Mesothelial cell of epicardium (in vitro differentiated cells): ENCODE measurements around the gene APBA3. TPM values are rescaled to one million over a fixed set of nuclear protein-coding genes. Genes with fewer than 3 reads are reported as not detected.

Experiments used
- DNase-seq, 2 experiments: peaks; one replicate each; pipeline ENCODE4 v3.0.0; 2021; ENCODE audit warnings: low spot score in 2 of 2; ENCODE audit not compliant: unreplicated experiment in 2 of 2
- H3K27ac Mint-ChIP-seq: 2 replicates; pipeline ENCODE4 v1.8.0; 2021; ENCODE audit warnings: mixed read lengths
- H3K27me3 Mint-ChIP-seq: 2 replicates; pipeline ENCODE4 v1.8.0; 2021; ENCODE audit warnings: low read depth, mixed read lengths
- H3K36me3 Mint-ChIP-seq: 2 replicates; pipeline ENCODE4 v1.8.0; 2021; ENCODE audit warnings: mixed read lengths
- H3K4me1 Mint-ChIP-seq: 2 replicates; pipeline ENCODE4 v1.8.0; 2021; ENCODE audit warnings: mixed read lengths
- H3K4me3 Mint-ChIP-seq: 2 replicates; pipeline ENCODE4 v1.8.0; 2021; ENCODE audit warnings: mild to moderate bottlenecking, moderate library complexity, mixed read lengths
- H3K9me3 Mint-ChIP-seq: 2 replicates; pipeline ENCODE4 v1.8.0; 2021; ENCODE audit warnings: mixed read lengths
- total RNA-seq: library from RNA; stranded (reverse); gene quantifications from 3 replicates; pipeline ENCODE4 v1.2.1, GENCODE V29; 2021
- TF ChIP-seq, protein P1 (sequence below): fragments of 200-600 bp; sonication (generic); IDR thresholded peaks from one replicate; pipeline ENCODE4 v1.5.0; 2021; ENCODE audit warnings: antibody characterized with exemption; ENCODE audit not compliant: unreplicated experiment

The APBA3 gene
- total RNA-seq, 1 donor from 2014 or later: 25.2 TPM

DNA sequence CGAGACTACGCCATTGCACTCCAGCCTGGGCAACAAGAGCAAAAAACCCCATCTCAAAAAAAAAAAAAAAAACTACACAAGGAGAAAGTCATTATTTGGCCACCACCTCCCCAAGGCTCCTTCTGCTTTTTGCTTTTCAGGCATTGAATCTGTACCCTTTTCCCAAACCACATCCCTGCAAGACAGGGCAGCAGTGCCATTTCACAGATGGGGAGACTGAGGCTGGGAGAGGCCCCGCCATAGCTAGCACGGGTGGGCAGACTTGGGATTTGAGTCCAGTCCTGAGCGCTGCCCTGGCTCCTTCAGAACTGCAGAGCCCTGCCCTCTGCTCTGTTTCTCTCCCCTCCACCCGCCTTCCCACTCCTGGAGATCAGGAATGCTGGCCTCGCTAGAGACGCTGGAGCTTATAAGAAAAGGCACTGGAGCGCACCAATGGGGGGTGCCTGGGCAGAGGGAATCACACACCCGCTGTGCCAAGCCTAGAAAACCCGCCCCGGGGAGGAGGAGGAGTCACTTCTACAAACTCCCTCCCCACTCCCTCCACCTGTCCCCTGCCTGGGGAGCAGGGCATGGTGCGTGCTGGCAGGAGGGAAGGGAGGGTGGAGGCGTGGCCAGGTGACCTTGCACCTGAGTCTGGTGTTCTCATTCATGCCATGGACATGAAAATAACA lies 35.7 kb downstream of the APBA3 start:
- Mint-ChIP-seq H3K27me3 (peaks cover 22% of the 10 kb centered on the region), H3K27ac (no peak overlapping the region), H3K4me1 (peaks cover 9% of the 10 kb centered on the region), H3K4me3 (no peak overlapping the region), H3K9me3 (no peaks in the 10 kb centered on the region), H3K36me3 (peaks cover 4% of the 10 kb centered on the region)
- DNase-seq: no peak
- TF ChIP-seq, protein P1, sequence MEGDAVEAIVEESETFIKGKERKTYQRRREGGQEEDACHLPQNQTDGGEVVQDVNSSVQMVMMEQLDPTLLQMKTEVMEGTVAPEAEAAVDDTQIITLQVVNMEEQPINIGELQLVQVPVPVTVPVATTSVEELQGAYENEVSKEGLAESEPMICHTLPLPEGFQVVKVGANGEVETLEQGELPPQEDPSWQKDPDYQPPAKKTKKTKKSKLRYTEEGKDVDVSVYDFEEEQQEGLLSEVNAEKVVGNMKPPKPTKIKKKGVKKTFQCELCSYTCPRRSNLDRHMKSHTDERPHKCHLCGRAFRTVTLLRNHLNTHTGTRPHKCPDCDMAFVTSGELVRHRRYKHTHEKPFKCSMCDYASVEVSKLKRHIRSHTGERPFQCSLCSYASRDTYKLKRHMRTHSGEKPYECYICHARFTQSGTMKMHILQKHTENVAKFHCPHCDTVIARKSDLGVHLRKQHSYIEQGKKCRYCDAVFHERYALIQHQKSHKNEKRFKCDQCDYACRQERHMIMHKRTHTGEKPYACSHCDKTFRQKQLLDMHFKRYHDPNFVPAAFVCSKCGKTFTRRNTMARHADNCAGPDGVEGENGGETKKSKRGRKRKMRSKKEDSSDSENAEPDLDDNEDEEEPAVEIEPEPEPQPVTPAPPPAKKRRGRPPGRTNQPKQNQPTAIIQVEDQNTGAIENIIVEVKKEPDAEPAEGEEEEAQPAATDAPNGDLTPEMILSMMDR: no peak

DNA sequence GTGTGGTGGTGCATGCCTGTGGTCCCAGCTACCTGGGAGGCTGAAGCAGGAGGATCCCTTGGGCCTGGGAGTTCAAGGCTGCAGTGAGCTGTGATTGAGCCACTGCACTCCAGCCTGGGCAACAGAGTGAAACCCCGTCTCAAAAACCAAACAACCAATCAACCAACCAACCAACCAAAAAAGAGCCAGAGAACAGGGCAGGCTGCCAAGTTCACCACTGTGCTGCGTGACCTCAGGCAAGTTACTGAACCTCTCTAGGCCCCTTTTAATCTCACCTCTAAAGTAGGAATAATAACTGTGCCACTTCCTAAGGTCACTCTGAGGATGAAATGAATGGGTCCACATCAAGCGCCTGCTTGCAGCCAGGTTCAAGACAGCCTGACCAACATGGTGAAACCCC lies 36.4 kb downstream of the APBA3 start:
- Mint-ChIP-seq H3K9me3 (no peaks in the 10 kb centered on the region), H3K4me3 (no peak overlapping the region), H3K36me3 (peaks cover 2% of the 10 kb centered on the region), H3K27ac (no peak overlapping the region), H3K4me1 (peaks cover 9% of the 10 kb centered on the region), H3K27me3 (peaks cover 22% of the 10 kb centered on the region)
- DNase-seq: no peak
- TF ChIP-seq, protein P1: no peak

DNA sequence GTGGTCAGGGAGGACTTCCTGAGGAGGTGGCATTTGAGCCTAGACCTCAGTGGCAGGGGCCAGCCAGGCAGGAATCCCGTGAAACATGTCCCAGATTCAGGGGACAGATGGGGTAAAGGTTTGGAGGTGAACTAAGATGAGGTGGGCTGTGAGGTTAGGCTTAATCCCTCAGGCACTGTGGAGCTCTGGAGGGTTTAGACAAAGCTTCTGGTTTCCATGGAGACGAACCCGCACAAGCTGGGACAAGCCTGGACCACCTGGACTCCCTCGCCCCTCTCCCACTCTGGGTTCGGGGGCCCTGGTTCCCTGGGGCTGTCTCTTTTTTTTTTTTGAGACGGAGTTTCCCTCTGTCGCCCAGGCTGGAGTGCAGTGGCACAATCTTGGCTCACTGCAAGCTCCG lies 37.6 kb downstream of the APBA3 start:
- H3K27ac Mint-ChIP-seq: no peak overlapping the region

DNA sequence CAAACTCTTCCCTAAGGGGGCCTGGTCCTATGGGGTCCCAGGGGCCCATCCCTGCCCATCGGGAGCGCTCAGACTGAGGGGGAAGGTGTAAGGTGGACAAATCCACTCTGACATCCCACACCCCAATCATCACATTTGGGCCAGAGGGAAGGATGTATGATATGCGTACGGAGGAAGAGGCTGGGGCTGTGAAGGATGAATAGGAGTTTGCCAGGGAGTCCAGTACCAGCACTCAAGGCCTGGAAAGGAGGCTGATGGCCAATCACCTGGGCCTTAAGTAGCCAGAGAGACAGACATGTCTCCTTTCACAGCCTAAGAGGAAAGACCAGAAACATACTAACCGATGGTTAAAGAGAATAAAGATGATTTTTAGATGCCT lies 38.4 kb downstream of the APBA3 start:
- Mint-ChIP-seq H3K27me3 (peaks cover 24% of the 10 kb centered on the region), H3K4me1 (peaks cover 9% of the 10 kb centered on the region)

More for the DNA sequence above, 37.6 kb downstream of the APBA3 start:
- H3K36me3 Mint-ChIP-seq: no peaks in the 10 kb centered on the region
- TF ChIP-seq, protein P1: no peak
- no peaks in the 10 kb centered on the region for H3K9me3 Mint-ChIP-seq
- H3K4me3 Mint-ChIP-seq: no peak overlapping the region
- no peak for DNase-seq
- peaks cover 9% of the 10 kb centered on the region for H3K4me1 Mint-ChIP-seq
- H3K27me3 Mint-ChIP-seq: peaks cover 24% of the 10 kb centered on the region

DNA sequence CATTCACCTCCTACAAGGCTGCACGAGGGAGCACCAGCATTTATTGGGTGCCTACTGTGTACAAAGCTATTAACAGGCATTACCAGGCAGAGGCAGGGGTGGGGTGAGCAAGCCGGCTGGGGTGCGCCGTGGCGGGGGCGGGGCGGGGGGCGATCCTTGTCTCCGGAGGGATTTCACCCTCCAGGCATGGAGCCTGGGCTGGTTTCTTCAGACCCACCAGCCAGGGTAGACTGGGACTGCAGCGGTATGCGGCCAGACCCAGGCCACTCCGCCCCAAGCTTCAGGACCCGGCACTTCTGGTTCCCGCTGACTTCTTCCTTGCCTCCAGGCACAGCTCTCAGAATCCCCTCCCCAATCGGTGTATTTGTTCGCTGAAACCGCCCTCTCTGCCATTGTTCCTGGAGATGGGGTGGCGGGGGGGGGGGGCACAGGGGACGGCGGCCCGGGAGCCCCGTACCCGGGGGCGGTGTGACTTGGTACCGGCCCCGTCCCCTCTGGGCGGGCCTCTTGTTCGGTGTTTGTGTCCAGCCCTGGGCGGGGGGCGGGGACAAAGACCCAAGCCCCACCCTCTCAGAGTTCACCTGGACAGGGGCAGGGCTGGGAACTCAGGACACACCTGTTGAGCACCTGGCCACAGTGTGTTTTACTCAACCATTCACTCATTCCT lies 38.9 kb downstream of the APBA3 start:
- H3K9me3 Mint-ChIP-seq: no peaks in the 10 kb centered on the region
- H3K4me3 Mint-ChIP-seq: peak overlapping the region; percentile 69
- peaks cover 9% of the 10 kb centered on the region for H3K4me1 Mint-ChIP-seq
- DNase-seq: no peak
- peak overlapping the region; percentile 45 for H3K27ac Mint-ChIP-seq
- no peaks in the 10 kb centered on the region for H3K36me3 Mint-ChIP-seq
- peaks cover 24% of the 10 kb centered on the region for H3K27me3 Mint-ChIP-seq
- TF ChIP-seq, protein P1: no peak

More for the DNA sequence above, 38.4 kb downstream of the APBA3 start:
- no peaks in the 10 kb centered on the region for H3K9me3 Mint-ChIP-seq
- TF ChIP-seq, protein P1: no peak
- no peak overlapping the region for H3K27ac Mint-ChIP-seq
- H3K4me3 Mint-ChIP-seq: peak overlapping the region; percentile 25
- DNase-seq: no peak
- no peaks in the 10 kb centered on the region for H3K36me3 Mint-ChIP-seq
